Caki2 (cell line): ENCODE results near the gene NEK4. TPM values are rescaled to one million over a fixed set of nuclear protein-coding genes. Genes with fewer than 3 reads are reported as not detected.

Source experiments
- DNase-seq: peaks from one replicate; pipeline ENCODE4 v3.0.0-alpha.2; 2015; ENCODE audit warnings: low read depth
- in situ Hi-C: cut with HindIII; loops from 2 replicates; pipeline ENCODE4 v1.10.0; 2016; ENCODE audit warnings: low sequenced_read_pairs, low pct_unique_long_range_greater_than_20kb, mixed read lengths
- total RNA-seq: library from RNA; depleted of rRNA; stranded (reverse); fragments of >200 nt; shearing (Covaris generic); gene quantifications from 2 replicates; pipeline ENCODE4 v1.2.3, GENCODE V29; 2014; ENCODE audit warnings: low replicate concordance; rRNA removed

The NEK4 gene
- 16.4 and 27.3 TPM in 2 replicates for total RNA-seq

GRCh38 chr3:52770496-52771333 is at the start of gene NEK4:
TSS of gene NEK4 (minus strand) at chr3:52770940. CDS start at chr3:52770746, 194 bp downstream.
- in situ Hi-C loops: no loop called here
- DNase-seq: peak; percentile 78

- DNase-seq: no peak
- in situ Hi-C loops: no loop called here
Measured at GRCh38 chr3:52819936-52820335, 49.2 kb upstream of the NEK4 start.

- in situ Hi-C loops: no loop called here
- no peak for DNase-seq
Measured at GRCh38 chr3:52817860-52818259, 47.1 kb upstream of the NEK4 start.

- in situ Hi-C loops: no loop called here
Measured at GRCh38 chr3:52817221-52817620, 46.5 kb upstream of the NEK4 start.

GRCh38 chr3:52816654-52817053 is 45.9 kb upstream of the NEK4 start:
- no peak for DNase-seq
- in situ Hi-C loops: no loop called here

More at GRCh38 chr3:52817221-52817620, 46.5 kb upstream of the NEK4 start:
- no peak for DNase-seq

- in situ Hi-C loops: no loop called here
- no peak for DNase-seq
Measured at GRCh38 chr3:52816199-52816598, 45.5 kb upstream of the NEK4 start.

GRCh38 chr3:52813810-52814209 is 43.1 kb upstream of the NEK4 start:
- no peak for DNase-seq
- in situ Hi-C loops: no loop called here

GRCh38 chr3:52811452-52812011 is 40.8 kb upstream of the NEK4 start:
- in situ Hi-C loops: no loop called here
- DNase-seq: no peak

- DNase-seq: no peak
- in situ Hi-C loops: no loop called here
Measured at GRCh38 chr3:52810923-52811322, 40.2 kb upstream of the NEK4 start.

GRCh38 chr3:52809662-52810377 is 39.1 kb upstream of the NEK4 start:
- in situ Hi-C loops: no loop called here
- DNase-seq: no peak

GRCh38 chr3:52809149-52809548 is 38.4 kb upstream of the NEK4 start:
- no peak for DNase-seq
- in situ Hi-C loops: no loop called here

GRCh38 chr3:52805270-52806039 is 34.7 kb upstream of the NEK4 start:
- no peak for DNase-seq
- in situ Hi-C loops: no loop called here

GRCh38 chr3:52801839-52802238 is 31.1 kb upstream of the NEK4 start:
- in situ Hi-C loops: no loop called here
- no peak for DNase-seq

- in situ Hi-C loops: no loop called here
- DNase-seq: no peak
Measured at GRCh38 chr3:52800079-52800478, 29.3 kb upstream of the NEK4 start.

GRCh38 chr3:52798978-52799476 is 28.3 kb upstream of the NEK4 start:
- in situ Hi-C loops: no loop called here
- no peak for DNase-seq

GRCh38 chr3:52798376-52798977 is 27.7 kb upstream of the NEK4 start:
- in situ Hi-C loops: no loop called here
- DNase-seq: no peak

- in situ Hi-C loops: no loop called here
- DNase-seq: no peak
Measured at GRCh38 chr3:52796411-52796810, 25.7 kb upstream of the NEK4 start.

GRCh38 chr3:52795298-52795900 is 24.7 kb upstream of the NEK4 start:
- in situ Hi-C loops: no loop called here
- no peak for DNase-seq
